Measurements from ENCODE around the gene RSPH6A.
"Not testable (repeated sequence)": the region's sequence is repeated elsewhere in the genome, so short reads cannot be mapped to it uniquely, and the experiment has no call there.

Gene RSPH6A

GRCh38 chr19:45815481-45816216 lies 541 bp upstream of the RSPH6A start:
- H3K4me3 ChIP-seq (ENCODE audit: low read length), result no peak overlapping the region
- H3K4me1 ChIP-seq (ENCODE audit: control insufficient read depth, insufficient read depth, low read length), result peaks cover 10% of the 10 kb centered on the region
- no peaks in the 10 kb centered on the region for H3K9me3 ChIP-seq (ENCODE audit: control insufficient read depth, low read length)
- H3K27me3 ChIP-seq (replicated peaks; ENCODE audit: control insufficient read depth, insufficient read depth, low read length), result no peaks in the 10 kb centered on the region
- DNase-seq (ENCODE audit: low read depth), result no peak
- H3K36me3 ChIP-seq (ENCODE audit: control insufficient read depth, insufficient read depth, low read length, severe bottlenecking), result peaks cover 10% of the 10 kb centered on the region
- no peak overlapping the region for H3K9ac ChIP-seq (ENCODE audit: low read length)

GRCh38 chr19:45814166-45814780 lies 835 bp downstream of the RSPH6A start:
- no peak overlapping the region for H3K4me3 ChIP-seq (ENCODE audit: low read length)
- H3K27me3 ChIP-seq (replicated peaks; ENCODE audit: control insufficient read depth, insufficient read depth, low read length), result no peaks in the 10 kb centered on the region

GRCh38 chr19:45812297-45812696 lies 2.8 kb downstream of the RSPH6A start:
- Histone ChIP-seq H3K36me3 (ENCODE audit: control insufficient read depth, insufficient read depth, low read length, severe bottlenecking) (no peaks in the 10 kb centered on the region), H3K9me3 (ENCODE audit: control insufficient read depth, low read length) (no peaks in the 10 kb centered on the region), H3K4me1 (ENCODE audit: control insufficient read depth, insufficient read depth, low read length) (peaks cover 24% of the 10 kb centered on the region), H3K27me3 (replicated peaks; ENCODE audit: control insufficient read depth, insufficient read depth, low read length) (no peaks in the 10 kb centered on the region), H3K4me3 (ENCODE audit: low read length) (no peak overlapping the region), H3K9ac (ENCODE audit: low read length) (no peak overlapping the region)
- DNase-seq (ENCODE audit: low read depth), result no peak

More at GRCh38 chr19:45814166-45814780, 835 bp downstream of the RSPH6A start:
- no peak for DNase-seq (ENCODE audit: low read depth)
- Histone ChIP-seq H3K9ac (ENCODE audit: low read length) (no peak overlapping the region), H3K4me1 (ENCODE audit: control insufficient read depth, insufficient read depth, low read length) (peaks cover 23% of the 10 kb centered on the region), H3K9me3 (ENCODE audit: control insufficient read depth, low read length) (no peaks in the 10 kb centered on the region), H3K36me3 (ENCODE audit: control insufficient read depth, insufficient read depth, low read length, severe bottlenecking) (no peaks in the 10 kb centered on the region)

- DNase-seq (ENCODE audit: low read depth), result peak; percentile 71
- H3K9me3 ChIP-seq (ENCODE audit: control insufficient read depth, low read length), result peaks cover 2% of the 10 kb centered on the region
- H3K4me1 ChIP-seq (ENCODE audit: control insufficient read depth, insufficient read depth, low read length), result peaks cover 29% of the 10 kb centered on the region
- no peaks in the 10 kb centered on the region for H3K36me3 ChIP-seq (ENCODE audit: control insufficient read depth, insufficient read depth, low read length, severe bottlenecking)
- H3K4me3 ChIP-seq (ENCODE audit: low read length), result no peak overlapping the region
- no peaks in the 10 kb centered on the region for H3K27me3 ChIP-seq (replicated peaks; ENCODE audit: control insufficient read depth, insufficient read depth, low read length)
- peak overlapping the region; percentile 51 for H3K9ac ChIP-seq (ENCODE audit: low read length)
Measured at GRCh38 chr19:45809643-45810159, 5.4 kb downstream of the RSPH6A start.

GRCh38 chr19:45805719-45806118 lies 9.4 kb downstream of the RSPH6A start:
- no peak overlapping the region for H3K4me3 ChIP-seq (ENCODE audit: low read length)
- no peak for DNase-seq (ENCODE audit: low read depth)
- peaks cover 20% of the 10 kb centered on the region for H3K4me1 ChIP-seq (ENCODE audit: control insufficient read depth, insufficient read depth, low read length)
- no peaks in the 10 kb centered on the region for H3K36me3 ChIP-seq (ENCODE audit: control insufficient read depth, insufficient read depth, low read length, severe bottlenecking)
- H3K27me3 ChIP-seq (replicated peaks; ENCODE audit: control insufficient read depth, insufficient read depth, low read length), result no peaks in the 10 kb centered on the region
- no peak overlapping the region for H3K9ac ChIP-seq (ENCODE audit: low read length)
- peaks cover 2% of the 10 kb centered on the region for H3K9me3 ChIP-seq (ENCODE audit: control insufficient read depth, low read length)

- no peaks in the 10 kb centered on the region for H3K27me3 ChIP-seq (replicated peaks; ENCODE audit: control insufficient read depth, insufficient read depth, low read length)
- H3K9me3 ChIP-seq (ENCODE audit: control insufficient read depth, low read length), result peaks cover 2% of the 10 kb centered on the region
- no peak for DNase-seq (ENCODE audit: low read depth)
- no peaks in the 10 kb centered on the region for H3K36me3 ChIP-seq (ENCODE audit: control insufficient read depth, insufficient read depth, low read length, severe bottlenecking)
- H3K4me3 ChIP-seq (ENCODE audit: low read length), result no peak overlapping the region
- H3K9ac ChIP-seq (ENCODE audit: low read length), result no peak overlapping the region
- H3K4me1 ChIP-seq (ENCODE audit: control insufficient read depth, insufficient read depth, low read length), result peaks cover 18% of the 10 kb centered on the region
Measured at GRCh38 chr19:45804959-45805230, 10.2 kb downstream of the RSPH6A start.

- DNase-seq (ENCODE audit: low read depth), result no peak
Measured at GRCh38 chr19:45804140-45804958, 10.8 kb downstream of the RSPH6A start.

GRCh38 chr19:45801603-45802175 lies 13.4 kb downstream of the RSPH6A start:
- no peak for DNase-seq (ENCODE audit: low read depth)
- Histone ChIP-seq H3K9me3 (ENCODE audit: control insufficient read depth, low read length) (peaks cover 2% of the 10 kb centered on the region), H3K4me3 (ENCODE audit: low read length) (no peak overlapping the region), H3K36me3 (ENCODE audit: control insufficient read depth, insufficient read depth, low read length, severe bottlenecking) (no peaks in the 10 kb centered on the region), H3K4me1 (ENCODE audit: control insufficient read depth, insufficient read depth, low read length) (peaks cover 17% of the 10 kb centered on the region), H3K27me3 (replicated peaks; ENCODE audit: control insufficient read depth, insufficient read depth, low read length) (no peaks in the 10 kb centered on the region), H3K9ac (ENCODE audit: low read length) (no peak overlapping the region)

More at GRCh38 chr19:45804140-45804958, 10.8 kb downstream of the RSPH6A start:
- Histone ChIP-seq H3K9me3 (ENCODE audit: control insufficient read depth, low read length) (peaks cover 2% of the 10 kb centered on the region), H3K4me1 (ENCODE audit: control insufficient read depth, insufficient read depth, low read length) (peaks cover 16% of the 10 kb centered on the region), H3K36me3 (ENCODE audit: control insufficient read depth, insufficient read depth, low read length, severe bottlenecking) (no peaks in the 10 kb centered on the region), H3K4me3 (ENCODE audit: low read length) (no peak overlapping the region), H3K27me3 (replicated peaks; ENCODE audit: control insufficient read depth, insufficient read depth, low read length) (no peaks in the 10 kb centered on the region), H3K9ac (ENCODE audit: low read length) (no peak overlapping the region)

- Histone ChIP-seq H3K27me3 (replicated peaks; ENCODE audit: control insufficient read depth, insufficient read depth, low read length) (no peaks in the 10 kb centered on the region), H3K9ac (ENCODE audit: low read length) (no peak overlapping the region), H3K36me3 (ENCODE audit: control insufficient read depth, insufficient read depth, low read length, severe bottlenecking) (no peaks in the 10 kb centered on the region), H3K4me1 (ENCODE audit: control insufficient read depth, insufficient read depth, low read length) (peaks cover 12% of the 10 kb centered on the region), H3K4me3 (ENCODE audit: low read length) (no peak overlapping the region), H3K9me3 (ENCODE audit: control insufficient read depth, low read length) (no peaks in the 10 kb centered on the region)
- DNase-seq (ENCODE audit: low read depth), result peak; percentile 42
Measured at GRCh38 chr19:45800070-45800553, 15.0 kb downstream of the RSPH6A start.

GRCh38 chr19:45799541-45799940 lies 15.6 kb downstream of the RSPH6A start:
- H3K36me3 ChIP-seq (ENCODE audit: control insufficient read depth, insufficient read depth, low read length, severe bottlenecking); H3K27me3 ChIP-seq (replicated peaks; ENCODE audit: control insufficient read depth, insufficient read depth, low read length); DNase-seq (ENCODE audit: low read depth); H3K4me3 ChIP-seq (ENCODE audit: low read length); H3K9me3 ChIP-seq (ENCODE audit: control insufficient read depth, low read length): not testable (repeated sequence)
- Histone ChIP-seq H3K4me1 (ENCODE audit: control insufficient read depth, insufficient read depth, low read length) (peaks cover 12% of the 10 kb centered on the region), H3K9ac (ENCODE audit: low read length) (peak overlapping the region; percentile 1)
